MM.1S (cell line): ENCODE data around the gene CCDC91.

Source experiments
- EZH2 ChIP-seq: fragments of 300-600 bp; sonication (generic); optimal IDR thresholded peaks from 2 replicates; pipeline ENCODE3; 2017; ENCODE audit warnings: low read depth, mild to moderate bottlenecking, antibody characterized with exemption, low read length, mixed read lengths
- EZH2phosphoT487 ChIP-seq: fragments of 300-600 bp; sonication (generic); IDR thresholded peaks from 2 replicates; pipeline ENCODE4 v1.6.1; 2018; ENCODE audit warnings: antibody characterized with exemption, low read length
- TF ChIP-seq, protein P1 (sequence below): fragments of 300-600 bp; sonication (generic); IDR thresholded peaks from 2 replicates; pipeline ENCODE4 v1.5.1; 2016; ENCODE audit warnings: antibody characterized with exemption, low read length, mixed read lengths

DNA sequence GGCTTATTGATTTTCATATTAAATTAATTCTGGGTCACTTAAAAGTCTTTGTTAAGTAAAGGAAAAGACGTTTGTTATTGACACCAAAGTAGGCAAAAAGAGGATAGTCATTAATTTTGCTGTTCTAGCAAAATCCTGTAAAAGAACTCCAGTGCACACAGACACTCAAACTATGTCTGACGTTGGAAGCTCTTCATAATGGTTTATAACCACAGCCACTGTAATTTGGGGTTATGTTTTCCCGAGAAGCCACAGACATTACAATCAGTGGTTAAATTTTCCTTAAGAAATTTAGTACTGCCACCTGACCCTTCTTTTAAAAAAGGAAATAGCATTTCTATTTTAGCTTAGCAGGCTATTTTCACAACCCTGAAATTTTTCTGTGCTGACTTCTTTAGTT is 267.5 kb downstream of the CCDC91 start:
- TF ChIP-seq, protein P1, sequence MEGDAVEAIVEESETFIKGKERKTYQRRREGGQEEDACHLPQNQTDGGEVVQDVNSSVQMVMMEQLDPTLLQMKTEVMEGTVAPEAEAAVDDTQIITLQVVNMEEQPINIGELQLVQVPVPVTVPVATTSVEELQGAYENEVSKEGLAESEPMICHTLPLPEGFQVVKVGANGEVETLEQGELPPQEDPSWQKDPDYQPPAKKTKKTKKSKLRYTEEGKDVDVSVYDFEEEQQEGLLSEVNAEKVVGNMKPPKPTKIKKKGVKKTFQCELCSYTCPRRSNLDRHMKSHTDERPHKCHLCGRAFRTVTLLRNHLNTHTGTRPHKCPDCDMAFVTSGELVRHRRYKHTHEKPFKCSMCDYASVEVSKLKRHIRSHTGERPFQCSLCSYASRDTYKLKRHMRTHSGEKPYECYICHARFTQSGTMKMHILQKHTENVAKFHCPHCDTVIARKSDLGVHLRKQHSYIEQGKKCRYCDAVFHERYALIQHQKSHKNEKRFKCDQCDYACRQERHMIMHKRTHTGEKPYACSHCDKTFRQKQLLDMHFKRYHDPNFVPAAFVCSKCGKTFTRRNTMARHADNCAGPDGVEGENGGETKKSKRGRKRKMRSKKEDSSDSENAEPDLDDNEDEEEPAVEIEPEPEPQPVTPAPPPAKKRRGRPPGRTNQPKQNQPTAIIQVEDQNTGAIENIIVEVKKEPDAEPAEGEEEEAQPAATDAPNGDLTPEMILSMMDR, result no peak
- TF ChIP-seq EZH2 (no peak), EZH2phosphoT487 (no peak)
